ENCODE data around the gene GPATCH3.

The GPATCH3 gene

DNA sequence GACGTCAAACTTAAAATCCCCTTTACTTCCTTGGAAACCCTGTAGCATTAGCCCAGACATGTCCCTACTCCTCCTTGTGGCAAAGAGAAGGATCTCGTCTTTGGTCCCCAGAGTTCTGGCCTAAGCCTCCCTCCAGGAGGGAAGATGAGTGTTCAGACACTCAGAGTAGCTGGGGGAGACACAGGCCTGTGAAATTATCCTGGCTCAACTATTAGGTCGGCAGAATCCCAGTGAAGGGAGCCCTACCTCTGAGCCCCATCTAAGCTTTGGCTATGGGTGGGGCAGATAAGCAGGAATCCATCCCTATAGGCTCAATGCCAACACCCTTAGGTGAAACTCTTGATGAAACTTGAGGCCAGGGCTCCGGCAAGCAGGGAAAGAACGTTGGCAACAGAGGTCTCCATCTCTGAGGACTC is 39.0 kb downstream of the GPATCH3 start:
- no peak overlapping the region for H3K9ac ChIP-seq (ENCODE audit: low read depth, low read length)
- H3K36me3 ChIP-seq (ENCODE audit: insufficient read depth, low read length) = peaks cover 1% of the 10 kb centered on the region
- H3K27me3 ChIP-seq (ENCODE audit: control insufficient read depth, insufficient read depth, low read length) = no peaks in the 10 kb centered on the region
- no peak overlapping the region for H3K4me2 ChIP-seq (ENCODE audit: low read length)
- H3K9me3 ChIP-seq (replicated peaks; ENCODE audit: low read length) = no peaks in the 10 kb centered on the region
- peaks cover 13% of the 10 kb centered on the region for H3K4me1 ChIP-seq (ENCODE audit: control insufficient read depth, insufficient read depth, low read length)
- no peak overlapping the region for H3K4me3 ChIP-seq (ENCODE audit: low read length)

DNA sequence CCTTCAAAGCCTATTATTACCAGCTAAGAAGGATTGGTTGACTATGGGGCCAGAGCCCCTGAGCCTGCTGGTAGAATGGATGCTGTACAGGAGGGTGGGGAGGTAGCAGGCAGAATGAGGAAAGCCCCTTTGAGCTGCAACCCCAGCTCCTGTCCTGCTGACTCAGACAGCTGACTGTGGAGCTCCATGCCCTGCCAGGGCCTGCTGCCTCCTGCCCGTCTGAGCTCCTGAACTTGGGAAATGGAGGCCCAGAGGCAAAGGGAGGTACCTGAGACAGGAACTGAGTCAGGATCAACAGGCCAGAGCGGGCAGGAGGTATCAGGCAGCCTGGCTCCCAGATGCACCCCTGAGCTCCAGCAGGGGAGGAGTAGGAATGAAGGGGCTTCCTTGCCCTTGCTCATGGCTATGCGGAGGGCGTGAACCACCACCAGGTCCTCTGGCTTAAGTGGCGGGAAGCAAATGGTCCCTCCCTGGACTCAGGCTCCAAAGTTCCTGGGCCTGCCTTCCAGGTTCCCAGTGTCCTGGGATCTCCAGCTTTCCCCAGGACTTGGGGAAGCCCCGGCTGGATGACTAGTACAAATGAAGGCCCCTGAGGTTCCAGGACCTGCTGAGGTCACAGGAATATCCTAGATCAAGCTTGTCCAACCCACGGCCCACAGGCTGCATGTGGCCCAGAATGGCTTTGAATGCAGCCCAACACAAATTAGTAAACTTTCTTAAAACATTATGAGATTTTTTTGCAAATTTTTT is 41.2 kb downstream of the GPATCH3 start:
- no peaks in the 10 kb centered on the region for H3K9me3 ChIP-seq (replicated peaks; ENCODE audit: low read length)
- peaks cover 2% of the 10 kb centered on the region for H3K4me1 ChIP-seq (ENCODE audit: control insufficient read depth, insufficient read depth, low read length)
- H3K9ac ChIP-seq (ENCODE audit: low read depth, low read length) = no peak overlapping the region
- no peaks in the 10 kb centered on the region for H3K27me3 ChIP-seq (ENCODE audit: control insufficient read depth, insufficient read depth, low read length)
- peaks cover 16% of the 10 kb centered on the region for H3K36me3 ChIP-seq (ENCODE audit: insufficient read depth, low read length)
- H3K4me3 ChIP-seq (ENCODE audit: low read length) = no peak overlapping the region
- H3K4me2 ChIP-seq (ENCODE audit: low read length) = no peak overlapping the region

DNA sequence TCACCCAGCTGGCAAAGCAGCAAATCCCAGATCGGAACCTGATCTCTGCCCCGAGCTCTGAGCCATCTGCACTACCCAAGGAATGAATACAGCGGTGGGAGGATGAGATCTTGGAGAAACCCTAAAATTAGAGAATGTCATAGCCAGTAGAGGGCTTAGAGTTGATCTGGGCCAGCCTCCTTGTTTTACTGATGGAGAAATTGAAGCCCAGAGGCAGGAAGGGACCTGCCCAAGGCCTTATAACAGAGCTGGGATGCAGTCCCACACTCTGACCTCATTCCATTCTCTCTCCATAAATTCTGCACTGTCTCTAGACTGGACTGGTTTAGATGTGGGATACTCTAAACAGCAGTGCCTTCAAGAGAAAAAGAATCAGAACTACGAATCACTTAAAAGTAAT is 42.1 kb downstream of the GPATCH3 start:
- H3K36me3 ChIP-seq (ENCODE audit: insufficient read depth, low read length) = peaks cover 25% of the 10 kb centered on the region
- no peaks in the 10 kb centered on the region for H3K27me3 ChIP-seq (ENCODE audit: control insufficient read depth, insufficient read depth, low read length)
- peaks cover 3% of the 10 kb centered on the region for H3K4me1 ChIP-seq (ENCODE audit: control insufficient read depth, insufficient read depth, low read length)
- H3K9me3 ChIP-seq (replicated peaks; ENCODE audit: low read length) = no peaks in the 10 kb centered on the region
- H3K9ac ChIP-seq (ENCODE audit: low read depth, low read length) = no peak overlapping the region
- no peak overlapping the region for H3K4me3 ChIP-seq (ENCODE audit: low read length)
- H3K4me2 ChIP-seq (ENCODE audit: low read length) = no peak overlapping the region

DNA sequence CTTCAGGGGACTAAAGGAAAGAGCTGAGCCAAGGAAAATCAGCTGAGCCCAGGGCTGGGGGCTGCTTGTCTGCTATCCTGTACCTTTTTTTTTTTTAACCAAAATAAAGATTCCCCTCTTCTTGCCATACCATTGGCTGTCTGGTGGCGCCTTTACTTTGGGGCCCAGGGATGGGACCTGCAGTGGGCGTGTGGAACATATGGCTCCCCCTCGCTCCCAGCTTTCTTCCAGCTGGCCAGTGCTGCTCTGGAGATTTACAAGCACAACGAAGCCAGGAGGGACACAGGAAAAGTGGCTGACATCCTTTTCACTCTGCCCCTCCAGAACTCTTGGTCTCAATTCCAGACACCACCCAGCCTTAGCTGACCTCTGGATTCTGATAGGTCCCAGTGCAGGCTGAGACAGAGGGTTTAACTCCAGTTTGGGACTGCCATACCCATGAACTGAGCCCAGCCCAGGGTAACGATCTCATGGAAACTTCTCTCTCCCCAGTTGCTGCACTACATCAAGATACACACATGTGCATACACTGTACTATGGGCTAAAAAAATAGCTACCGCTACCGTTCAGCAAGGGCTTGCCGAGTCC is 42.7 kb downstream of the GPATCH3 start:
- H3K9me3 ChIP-seq (replicated peaks; ENCODE audit: low read length) = no peaks in the 10 kb centered on the region
- H3K4me2 ChIP-seq (ENCODE audit: low read length) = no peak overlapping the region
- H3K4me1 ChIP-seq (ENCODE audit: control insufficient read depth, insufficient read depth, low read length) = peaks cover 6% of the 10 kb centered on the region
- H3K36me3 ChIP-seq (ENCODE audit: insufficient read depth, low read length) = peaks cover 28% of the 10 kb centered on the region
- H3K4me3 ChIP-seq (ENCODE audit: low read length) = no peak overlapping the region
- H3K27me3 ChIP-seq (ENCODE audit: control insufficient read depth, insufficient read depth, low read length) = no peaks in the 10 kb centered on the region
- H3K9ac ChIP-seq (ENCODE audit: low read depth, low read length) = no peak overlapping the region

DNA sequence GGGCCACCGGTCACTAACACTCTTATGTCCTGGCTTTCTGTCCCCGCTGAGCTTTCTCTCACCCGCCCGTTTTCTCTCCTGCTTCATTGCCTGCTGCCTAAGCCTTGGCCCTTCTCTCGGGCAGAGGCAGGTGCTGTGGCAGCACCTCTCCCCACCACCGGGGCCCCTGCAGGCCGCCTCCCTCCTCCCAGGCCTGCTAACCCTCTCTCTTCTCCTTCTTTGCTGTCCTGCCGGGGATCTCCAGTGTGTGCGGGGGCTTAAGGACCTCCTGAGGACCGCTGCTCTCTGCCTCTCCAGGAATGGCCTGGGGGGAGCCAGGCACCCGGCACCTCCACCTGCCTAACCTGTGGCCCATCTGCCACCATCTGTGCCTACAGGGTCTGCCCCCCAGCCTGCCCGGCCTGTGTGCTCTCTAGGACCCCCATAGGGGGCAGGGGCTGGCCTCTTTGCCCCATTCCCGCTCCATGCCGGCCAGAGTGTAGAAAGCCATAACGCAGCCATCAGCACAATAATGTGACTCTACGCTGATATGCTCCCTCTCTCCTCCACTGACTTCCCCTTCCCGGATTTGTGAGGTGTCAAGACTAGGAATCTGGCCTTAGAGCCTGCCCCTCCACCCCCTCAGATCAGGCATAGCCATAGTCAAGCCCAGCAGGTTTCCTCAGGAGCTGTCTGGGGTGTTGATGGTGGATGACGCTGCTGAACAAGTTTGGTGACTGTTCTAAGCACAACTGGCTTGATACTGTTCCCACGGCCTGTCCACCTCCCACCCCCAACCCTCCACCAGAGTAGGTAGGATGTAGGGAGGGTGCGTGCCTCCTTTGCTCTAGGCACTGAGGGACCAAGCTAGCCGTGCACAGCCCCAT is 43.4 kb downstream of the GPATCH3 start:
- no peak overlapping the region for H3K9ac ChIP-seq (ENCODE audit: low read depth, low read length)
- H3K36me3 ChIP-seq (ENCODE audit: insufficient read depth, low read length) = peaks cover 35% of the 10 kb centered on the region
- H3K27me3 ChIP-seq (ENCODE audit: control insufficient read depth, insufficient read depth, low read length) = no peaks in the 10 kb centered on the region
- H3K4me1 ChIP-seq (ENCODE audit: control insufficient read depth, insufficient read depth, low read length) = peaks cover 6% of the 10 kb centered on the region
- H3K4me3 ChIP-seq (ENCODE audit: low read length) = no peak overlapping the region
- no peaks in the 10 kb centered on the region for H3K9me3 ChIP-seq (replicated peaks; ENCODE audit: low read length)
- H3K4me2 ChIP-seq (ENCODE audit: low read length) = no peak overlapping the region

DNA sequence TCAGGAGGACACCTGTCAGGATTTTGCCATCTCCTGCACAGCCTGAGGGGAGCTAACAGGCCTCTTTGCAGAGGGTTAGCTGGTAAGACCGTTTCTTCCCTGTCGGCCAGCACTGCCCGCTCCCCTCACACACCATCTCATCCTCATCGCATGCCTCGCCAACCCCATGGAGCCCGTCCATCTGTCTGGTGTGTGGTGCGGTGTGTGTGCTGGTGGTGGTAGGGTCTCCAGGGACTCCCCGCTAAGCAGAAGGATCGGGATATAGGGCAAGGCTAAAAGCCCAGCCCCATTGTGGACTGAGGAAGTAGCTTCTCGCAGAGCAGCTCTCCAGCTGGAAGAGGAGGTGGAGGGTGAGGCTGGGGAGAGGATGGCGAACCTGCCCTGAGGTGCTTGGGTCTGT is 44.1 kb downstream of the GPATCH3 start:
- Histone ChIP-seq H3K9ac (ENCODE audit: low read depth, low read length) (no peak overlapping the region), H3K9me3 (replicated peaks; ENCODE audit: low read length) (no peaks in the 10 kb centered on the region), H3K4me3 (ENCODE audit: low read length) (no peak overlapping the region), H3K36me3 (ENCODE audit: insufficient read depth, low read length) (peaks cover 42% of the 10 kb centered on the region), H3K27me3 (ENCODE audit: control insufficient read depth, insufficient read depth, low read length) (no peaks in the 10 kb centered on the region), H3K4me2 (ENCODE audit: low read length) (no peak overlapping the region), H3K4me1 (ENCODE audit: control insufficient read depth, insufficient read depth, low read length) (peaks cover 6% of the 10 kb centered on the region)

DNA sequence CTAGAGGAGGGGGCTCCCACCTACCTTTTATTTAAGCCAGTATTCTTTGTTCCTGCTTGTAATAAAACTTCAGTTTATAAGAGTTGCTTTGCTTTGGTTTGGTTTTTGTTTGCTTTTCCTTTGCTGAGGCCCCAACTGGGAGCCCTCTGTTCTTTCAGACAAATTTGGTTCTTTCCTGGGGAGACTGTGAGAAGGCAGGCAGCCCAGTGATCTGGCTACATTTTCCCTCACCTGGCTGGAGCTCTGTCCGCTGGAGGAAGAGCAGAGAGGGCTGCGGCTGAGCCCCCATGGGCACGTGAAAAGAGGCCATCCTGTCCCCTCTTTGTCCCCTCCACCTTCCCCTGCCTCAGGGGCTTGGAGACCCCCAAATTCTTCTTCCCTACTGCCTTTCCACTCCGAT is 44.6 kb downstream of the GPATCH3 start:
- Histone ChIP-seq H3K4me2 (ENCODE audit: low read length) (no peak overlapping the region), H3K9me3 (replicated peaks; ENCODE audit: low read length) (no peaks in the 10 kb centered on the region), H3K4me3 (ENCODE audit: low read length) (no peak overlapping the region), H3K36me3 (ENCODE audit: insufficient read depth, low read length) (peaks cover 47% of the 10 kb centered on the region), H3K9ac (ENCODE audit: low read depth, low read length) (no peak overlapping the region), H3K27me3 (ENCODE audit: control insufficient read depth, insufficient read depth, low read length) (no peaks in the 10 kb centered on the region), H3K4me1 (ENCODE audit: control insufficient read depth, insufficient read depth, low read length) (peaks cover 6% of the 10 kb centered on the region)

DNA sequence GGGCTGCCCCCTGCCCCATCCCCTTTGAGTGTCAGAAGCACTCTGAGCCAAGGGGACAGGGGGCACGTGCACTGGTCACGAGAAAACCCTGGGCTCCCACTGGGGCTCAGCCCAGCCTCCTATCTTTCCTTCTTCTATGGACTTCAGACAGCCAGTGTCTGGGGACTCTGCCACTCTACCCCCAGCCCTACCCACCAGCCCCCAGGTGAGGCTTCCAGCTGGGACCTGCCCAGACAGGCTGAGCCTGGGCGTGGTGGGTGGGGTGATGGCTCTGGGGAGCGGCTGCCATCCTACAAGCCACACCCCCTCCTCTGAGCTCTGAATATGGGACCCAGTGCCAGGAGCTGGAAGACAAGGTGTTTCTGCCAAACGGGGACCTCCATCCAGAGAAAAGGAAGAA is 45.4 kb downstream of the GPATCH3 start:
- Histone ChIP-seq H3K4me1 (ENCODE audit: control insufficient read depth, insufficient read depth, low read length) (peaks cover 8% of the 10 kb centered on the region), H3K27me3 (ENCODE audit: control insufficient read depth, insufficient read depth, low read length) (no peaks in the 10 kb centered on the region), H3K9me3 (replicated peaks; ENCODE audit: low read length) (no peaks in the 10 kb centered on the region), H3K36me3 (ENCODE audit: insufficient read depth, low read length) (peaks cover 55% of the 10 kb centered on the region), H3K4me3 (ENCODE audit: low read length) (no peak overlapping the region), H3K9ac (ENCODE audit: low read depth, low read length) (no peak overlapping the region), H3K4me2 (ENCODE audit: low read length) (no peak overlapping the region)

DNA sequence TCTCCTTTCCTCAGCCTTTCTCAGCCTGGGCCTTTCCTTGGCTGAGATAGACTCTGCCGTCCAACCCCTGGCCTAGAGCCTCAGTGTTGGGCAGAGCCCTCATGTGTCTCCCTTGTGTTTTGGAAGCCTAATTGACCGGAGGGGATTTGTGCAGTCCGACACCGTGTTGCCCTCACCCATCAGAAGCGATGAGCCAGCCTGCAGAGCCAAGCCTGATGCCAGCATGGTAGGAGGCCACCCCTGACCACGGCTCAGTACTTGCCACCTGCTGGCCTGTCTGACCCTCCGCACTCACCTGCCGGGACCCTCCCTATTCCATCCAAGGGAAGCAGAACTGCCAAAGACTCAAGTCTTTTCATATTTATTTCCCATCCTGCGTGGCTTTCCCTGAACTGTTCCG is 46.7 kb downstream of the GPATCH3 start:
- no peak overlapping the region for H3K9ac ChIP-seq (ENCODE audit: low read depth, low read length)
- no peak overlapping the region for H3K4me3 ChIP-seq (ENCODE audit: low read length)
- peaks cover 61% of the 10 kb centered on the region for H3K36me3 ChIP-seq (ENCODE audit: insufficient read depth, low read length)
- H3K27me3 ChIP-seq (ENCODE audit: control insufficient read depth, insufficient read depth, low read length) = no peaks in the 10 kb centered on the region
- no peak overlapping the region for H3K4me2 ChIP-seq (ENCODE audit: low read length)
- H3K9me3 ChIP-seq (replicated peaks; ENCODE audit: low read length) = no peaks in the 10 kb centered on the region
- peaks cover 20% of the 10 kb centered on the region for H3K4me1 ChIP-seq (ENCODE audit: control insufficient read depth, insufficient read depth, low read length)

DNA sequence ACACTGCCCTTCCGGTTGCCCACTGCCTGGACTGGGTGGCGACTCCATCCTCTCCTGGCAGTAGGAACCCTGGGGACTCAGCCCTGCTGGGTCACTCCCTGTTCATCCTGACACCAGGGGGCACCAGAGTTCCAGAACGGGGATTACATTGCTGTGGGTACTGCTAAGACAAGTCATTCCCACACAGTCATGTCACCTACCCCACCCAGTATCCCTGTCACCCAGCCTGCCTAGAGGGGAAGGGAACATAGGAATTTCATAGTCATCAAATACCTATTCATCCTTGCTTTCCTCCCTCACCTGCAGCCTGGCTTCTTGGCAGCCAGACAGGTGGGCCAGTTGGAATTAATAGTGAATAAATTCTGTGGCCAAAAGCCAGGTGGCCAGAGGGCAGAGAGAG is 47.1 kb downstream of the GPATCH3 start:
- Histone ChIP-seq H3K4me2 (ENCODE audit: low read length) (no peak overlapping the region), H3K4me3 (ENCODE audit: low read length) (no peak overlapping the region), H3K36me3 (ENCODE audit: insufficient read depth, low read length) (peaks cover 63% of the 10 kb centered on the region), H3K27me3 (ENCODE audit: control insufficient read depth, insufficient read depth, low read length) (no peaks in the 10 kb centered on the region), H3K9ac (ENCODE audit: low read depth, low read length) (no peak overlapping the region), H3K4me1 (ENCODE audit: control insufficient read depth, insufficient read depth, low read length) (peaks cover 25% of the 10 kb centered on the region), H3K9me3 (replicated peaks; ENCODE audit: low read length) (no peaks in the 10 kb centered on the region)

DNA sequence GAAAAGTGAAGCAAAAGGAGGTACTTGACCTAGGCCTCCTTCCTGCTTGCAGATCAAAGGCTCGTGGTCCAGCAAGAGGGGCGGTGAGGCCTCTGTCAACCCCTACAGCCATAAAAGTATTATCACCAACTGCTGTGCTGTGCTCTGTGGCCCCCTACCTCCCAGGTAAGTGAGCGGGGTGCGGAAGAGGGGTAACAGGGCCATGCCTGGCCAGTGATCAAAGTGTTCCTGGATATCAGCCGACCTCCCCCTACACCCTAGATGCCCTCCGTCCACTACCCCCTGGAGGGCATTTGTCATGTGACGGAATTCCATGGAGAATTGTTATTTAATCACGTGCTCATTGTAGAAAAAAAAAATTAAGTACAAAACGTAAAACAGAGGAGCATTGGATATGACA is 47.6 kb downstream of the GPATCH3 start:
- peaks cover 27% of the 10 kb centered on the region for H3K4me1 ChIP-seq (ENCODE audit: control insufficient read depth, insufficient read depth, low read length)
- H3K9ac ChIP-seq (ENCODE audit: low read depth, low read length) = no peak overlapping the region
- no peak overlapping the region for H3K4me3 ChIP-seq (ENCODE audit: low read length)
- peaks cover 64% of the 10 kb centered on the region for H3K36me3 ChIP-seq (ENCODE audit: insufficient read depth, low read length)
- H3K27me3 ChIP-seq (ENCODE audit: control insufficient read depth, insufficient read depth, low read length) = no peaks in the 10 kb centered on the region
- no peaks in the 10 kb centered on the region for H3K9me3 ChIP-seq (replicated peaks; ENCODE audit: low read length)
- H3K4me2 ChIP-seq (ENCODE audit: low read length) = no peak overlapping the region
